NCI-H69 (cell line): ENCODE results near the gene GCA.

Experiments
- DNase-seq: peaks from one replicate; lab custom pipeline; 2025; lab: John Stamatoyannopoulos, UW

Gene GCA

GRCh38 chr2:162328424-162329157 lies 15.3 kb upstream of the GCA start:
- no peak for DNase-seq

GRCh38 chr2:162330881-162331280 lies 13.1 kb upstream of the GCA start:
- DNase-seq = no peak

GRCh38 chr2:162333968-162334367 lies 10.0 kb upstream of the GCA start:
- peak; percentile 35 for DNase-seq

- DNase-seq = no peak
Measured at GRCh38 chr2:162337868-162338267, 6.1 kb upstream of the GCA start.

DNA sequence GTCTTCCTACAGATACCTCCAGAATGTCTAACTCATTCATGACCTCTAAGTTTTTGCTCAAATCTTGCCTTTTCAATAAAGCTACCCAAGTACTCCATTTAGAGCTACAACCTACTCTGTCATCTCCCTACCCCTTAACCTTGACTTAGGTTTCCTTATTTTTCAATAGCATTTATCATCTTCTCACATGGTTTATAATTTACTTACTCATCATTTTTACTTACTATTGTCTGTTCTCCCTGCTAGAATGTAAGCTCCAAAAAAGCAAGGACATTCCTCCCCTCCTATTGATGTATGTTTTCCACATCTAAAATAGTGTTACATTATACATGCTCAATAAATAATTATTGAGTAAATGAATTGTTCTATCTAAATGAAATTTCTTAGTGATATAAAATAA lies 3.1 kb upstream of the GCA start:
- DNase-seq = no peak

GRCh38 chr2:162342321-162342720 lies 1.6 kb upstream of the GCA start:
- DNase-seq = no peak

- no peak for DNase-seq
Measured at GRCh38 chr2:162342841-162343240, 1.1 kb upstream of the GCA start.

GRCh38 chr2:162343492-162343823 lies 474 bp upstream of the GCA start:
- no peak for DNase-seq

DNA sequence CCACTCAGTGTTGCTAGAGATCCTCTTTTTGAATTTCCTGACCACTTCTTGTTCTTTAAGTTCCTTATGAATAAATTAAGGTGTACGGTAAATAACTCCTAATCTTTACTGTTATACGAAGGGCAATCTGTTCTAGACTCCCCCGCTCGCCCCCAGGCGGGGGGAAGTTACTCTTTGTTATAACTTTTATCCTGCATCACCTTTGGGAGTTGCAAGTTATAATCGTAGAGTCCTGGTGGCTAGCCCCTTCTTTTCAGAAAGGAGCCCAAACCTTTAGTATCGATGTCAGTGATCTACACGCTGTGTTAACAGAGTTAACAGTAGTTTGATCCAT lies 652 bp downstream of the GCA start:
- no peak for DNase-seq

DNA sequence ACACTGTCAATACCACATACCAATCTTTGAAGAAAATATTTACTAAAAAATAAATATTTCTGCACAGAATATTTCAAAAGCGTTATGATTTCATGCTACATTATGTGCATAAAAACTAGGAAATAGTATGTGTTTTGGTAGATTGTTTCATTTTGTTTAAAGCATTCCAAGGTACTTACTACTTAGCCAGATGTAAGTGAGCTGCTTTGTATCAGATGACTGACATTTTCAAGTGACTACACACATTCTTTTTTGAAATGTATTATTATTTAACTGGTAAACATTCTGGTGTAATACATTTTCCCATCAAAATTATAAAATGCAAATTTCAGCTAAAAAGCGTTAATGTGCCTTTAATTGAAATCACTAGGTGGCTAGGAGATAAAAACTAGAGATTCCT lies 21.5 kb downstream of the GCA start:
- no peak for DNase-seq

DNA sequence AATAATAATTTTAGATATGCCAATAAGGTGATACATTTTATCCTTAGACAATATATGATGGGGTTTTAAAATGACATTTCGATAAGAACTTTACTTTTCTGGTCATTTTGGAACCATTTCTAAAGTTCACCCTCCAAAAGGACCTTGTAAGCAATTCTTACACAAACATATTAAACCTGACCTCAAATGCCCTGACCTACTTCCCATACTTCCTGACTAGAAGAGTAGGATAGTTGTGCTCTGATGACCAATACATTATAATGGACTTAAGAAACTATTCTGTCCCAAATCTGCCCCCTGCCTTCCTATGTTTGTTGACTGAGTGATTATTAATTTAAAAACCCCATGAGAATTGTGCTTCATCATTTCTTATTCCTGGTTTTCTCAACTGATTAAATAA lies 24.6 kb downstream of the GCA start:
- DNase-seq = no peak

- DNase-seq = no peak
Measured at GRCh38 chr2:162369551-162369950, 25.6 kb downstream of the GCA start.

DNA sequence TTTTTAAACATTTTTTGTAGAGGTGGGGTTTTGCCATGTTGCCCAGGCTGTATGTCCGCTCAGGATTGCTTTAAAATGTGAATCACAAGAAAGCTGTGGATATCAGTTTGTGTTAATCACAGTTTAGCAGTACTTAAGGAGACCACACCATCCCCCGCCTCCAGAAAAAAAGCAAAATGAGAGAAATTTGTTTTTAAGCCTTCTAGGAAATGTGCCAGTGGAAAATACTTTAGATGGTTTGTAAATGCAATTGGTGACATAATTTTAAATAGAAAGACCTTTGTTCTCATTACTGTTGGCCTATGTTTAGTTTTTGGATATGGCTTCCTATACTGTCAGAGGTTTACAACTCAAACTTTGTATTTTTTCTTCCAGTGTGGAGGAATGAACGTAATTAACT lies 27.0 kb downstream of the GCA start:
- DNase-seq = no peak

DNA sequence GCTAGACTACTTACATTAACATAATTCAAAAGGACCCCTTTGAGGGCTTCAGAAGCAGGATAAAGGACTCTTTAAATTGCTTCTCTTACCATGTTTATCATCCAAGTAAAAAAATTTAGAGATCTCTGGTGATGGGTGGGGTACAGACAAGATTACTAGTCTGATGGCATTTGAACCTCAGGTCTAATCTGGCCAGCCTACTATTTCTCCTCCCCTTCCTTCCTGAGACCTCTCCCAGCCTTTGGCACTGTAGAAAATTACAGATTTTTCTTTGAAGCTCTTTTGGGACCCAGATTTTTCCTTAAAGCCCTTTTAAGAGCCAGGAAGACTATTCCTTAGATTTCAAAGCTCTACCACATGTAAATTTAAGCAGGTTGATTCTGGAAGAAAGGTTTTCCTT lies 28.9 kb downstream of the GCA start:
- no peak for DNase-seq

- no peak for DNase-seq
Measured at GRCh38 chr2:162379719-162380580, 36.0 kb downstream of the GCA start.

DNA sequence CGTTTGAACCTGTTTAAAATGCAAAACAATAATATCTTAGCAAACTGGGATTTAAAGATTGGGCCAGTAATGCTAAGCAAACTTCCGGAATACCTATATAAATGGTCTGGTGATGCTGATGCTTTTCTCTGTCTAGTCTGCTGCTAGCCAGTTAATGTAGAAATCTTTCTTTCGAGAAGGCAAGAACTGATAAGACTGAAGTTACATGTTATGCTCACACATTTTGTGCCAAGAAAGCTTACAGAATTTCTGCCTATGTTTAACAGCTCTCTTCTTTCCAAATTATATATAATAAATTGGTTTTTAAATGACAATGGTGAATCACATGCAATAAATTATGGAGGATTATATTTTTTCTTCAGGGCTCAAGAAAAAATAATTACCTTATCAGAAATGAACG lies 37.9 kb downstream of the GCA start:
- DNase-seq = peak; percentile 10

- peak; percentile 40 for DNase-seq
Measured at GRCh38 chr2:162382278-162382677, 38.3 kb downstream of the GCA start.

DNA sequence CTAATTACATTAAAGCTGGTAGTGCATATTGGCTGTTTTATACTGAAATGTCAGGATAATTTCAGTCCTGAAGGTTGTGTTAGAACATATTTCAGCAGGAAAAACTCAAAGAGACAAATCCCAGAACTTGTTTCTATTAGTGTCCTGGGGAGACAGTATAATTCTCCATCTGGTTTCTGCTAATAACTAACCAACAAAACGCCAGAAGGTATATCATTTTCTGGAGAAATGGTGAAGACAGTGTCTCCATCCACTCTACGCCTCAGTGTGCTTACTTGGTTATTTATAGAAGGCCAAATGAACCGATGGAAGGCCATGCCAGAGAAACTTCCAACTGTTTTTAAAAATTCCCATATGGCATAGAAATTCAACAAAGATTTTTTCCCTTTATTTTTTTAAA lies 41.6 kb downstream of the GCA start:
- peak; percentile 2 for DNase-seq

DNA sequence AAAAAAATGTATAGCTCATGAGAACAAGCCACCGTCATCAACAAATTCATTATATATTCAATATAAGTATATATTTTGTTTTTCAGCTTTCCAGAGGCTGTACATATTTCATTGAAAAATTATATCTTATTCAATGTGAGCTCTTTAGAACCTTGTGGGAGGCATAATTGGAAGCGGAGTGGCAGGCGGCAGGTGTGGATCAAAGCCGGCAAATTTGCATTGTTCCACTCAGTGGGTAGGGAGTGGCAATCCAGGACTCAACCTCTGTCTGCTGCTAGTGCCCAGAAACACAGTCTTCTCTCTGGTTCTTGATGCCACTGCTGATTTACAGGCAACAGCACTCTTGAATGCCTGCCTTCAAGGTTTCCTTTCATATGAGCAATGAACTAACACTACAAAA lies 46.9 kb downstream of the GCA start:
- peak; percentile 51 for DNase-seq

DNA sequence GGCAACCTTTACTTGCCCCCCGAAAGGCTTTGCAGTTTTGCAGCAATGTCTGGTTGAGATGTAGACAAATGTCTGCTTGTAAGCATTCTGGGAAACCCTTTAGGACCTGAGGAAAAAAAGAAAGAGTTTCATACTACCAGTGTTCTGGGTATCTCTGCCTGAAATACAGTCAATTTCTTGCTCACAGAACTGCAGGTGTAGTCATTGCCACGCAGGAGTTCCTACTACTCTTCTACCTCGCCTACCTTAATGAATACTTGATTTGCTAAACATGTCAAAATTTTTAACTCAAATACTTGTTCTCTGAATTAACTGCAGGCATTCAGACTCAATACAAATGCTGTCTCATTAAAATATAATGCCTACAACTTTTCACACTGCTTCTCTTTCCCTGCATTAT lies 56.4 kb downstream of the GCA start:
- no peak for DNase-seq

GRCh38 chr2:162401871-162402270 lies 57.9 kb downstream of the GCA start:
- DNase-seq = no peak

- peak; percentile 26 for DNase-seq
Measured at GRCh38 chr2:162403884-162404283, 60.0 kb downstream of the GCA start.
